ENCODE data around the gene DGKG. TPM values are rescaled to one million over a fixed set of nuclear protein-coding genes. Genes with fewer than 3 reads are reported as not detected.

DGKG gene
- total and polyA plus RNA-seq, 2 of the 8 experiments (the other 6 are each of a cell fraction or from before 2014, with no cell fraction given): 0.30 to 0.48 TPM

DNA sequence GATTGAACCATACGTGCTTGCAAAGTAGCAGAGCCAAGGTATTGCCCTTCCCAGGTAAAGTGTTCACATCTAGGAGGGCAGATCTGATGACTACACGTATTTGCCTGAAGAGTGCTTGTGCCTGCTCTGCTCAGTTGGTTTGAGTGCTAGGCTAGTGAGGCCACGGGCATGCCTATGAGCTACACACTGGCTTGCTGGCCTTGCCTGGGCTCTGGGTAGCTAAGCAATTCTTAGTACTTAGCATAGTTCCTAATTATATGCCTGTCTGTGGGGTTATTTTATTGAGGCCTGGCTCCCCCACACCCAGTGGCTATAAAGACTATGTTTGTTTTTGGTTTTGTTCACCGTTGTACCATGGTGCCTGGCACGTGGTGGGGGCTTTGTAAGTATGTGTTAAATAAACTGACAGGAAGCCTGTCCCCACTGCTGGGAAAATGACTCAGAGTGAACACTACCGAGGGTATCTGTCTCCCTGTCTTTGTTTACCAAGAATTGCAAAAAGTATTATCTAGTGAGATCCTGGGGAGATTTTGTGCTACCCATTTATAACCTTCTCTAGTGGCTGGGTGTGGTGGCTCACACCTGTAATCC lies 181.0 kb downstream of the DGKG start:
- no peak for DNase-seq (ENCODE audit: low read depth in 1 of 2, low spot score in 2 of 2)
- H3K79me1 ChIP-seq (ENCODE audit: low read depth, low read length): no peaks in the 10 kb centered on the region
- no peak for FAIRE-seq

More for the DNA sequence above, 181.0 kb downstream of the DGKG start:
- WGBS, 2 experiments (ENCODE audit: extremely low coverage in 1 of 2, insufficient coverage in 1 of 2, insufficient read length in 1 of 2, insufficient replicate concordance in 2 of 2, low coverage in 1 of 2, low lambda C conversion rate in 2 of 2, missing lambda C conversion rate in 1 of 2): 83% methylated on average over 6 of the region's 6 CpGs; no CpG with 5 or more reads in 1 of the 2 experiments
- Histone ChIP-seq H3K4me3 (ENCODE audit: extremely low read depth in 1 of 4, insufficient read depth in 2 of 4, low read depth in 3 of 4, low read length in 4 of 4) (no peak overlapping the region), H3K27me3 (replicated peaks in 1 of 4; ENCODE audit: control insufficient read depth in 3 of 4, extremely low read depth in 1 of 4, insufficient read depth in 3 of 4, low read length in 3 of 4) (no peaks in the 10 kb centered on the region; a peak in 2 of 7 replicates), H2AFZ (ENCODE audit: low read length) (no peak overlapping the region), H4K5ac (ENCODE audit: insufficient read length, low read depth, low read length) (no peak overlapping the region), H3K56ac (replicated peaks; ENCODE audit: insufficient read length, low read depth, low read length) (no peak overlapping the region), H3K4ac (replicated peaks; ENCODE audit: insufficient read length, low read depth, low read length) (no peak overlapping the region), H3K14ac (ENCODE audit: insufficient read length) (no peak overlapping the region), H3K27ac (ENCODE audit: low read depth, low read length) (no peak overlapping the region), H2BK120ac (replicated peaks; ENCODE audit: low read depth, low read length) (no peak overlapping the region), H2BK20ac (ENCODE audit: low read length) (no peak overlapping the region), H3K9me3 (ENCODE audit: insufficient read depth in 2 of 2, low read depth in 1 of 2, low read length in 1 of 2) (no peaks in the 10 kb centered on the region), H2BK15ac (ENCODE audit: low read length) (no peak overlapping the region), H3K23ac (ENCODE audit: insufficient read length) (no peak overlapping the region), H3K4me1 (replicated peaks in 1 of 4; ENCODE audit: control insufficient read depth in 3 of 4, insufficient read depth in 4 of 4, low read length in 3 of 4) (no peaks in the 10 kb centered on the region), H3K36me3 (ENCODE audit: control insufficient read depth in 2 of 4, insufficient read depth in 4 of 4, low read length in 3 of 4) (no peaks in the 10 kb centered on the region), H4K20me1 (replicated peaks in 1 of 2; ENCODE audit: control insufficient read depth in 1 of 2, insufficient read depth in 2 of 2, low read length in 2 of 2) (no peaks in the 10 kb centered on the region), H3K18ac (ENCODE audit: extremely low read depth, low read length) (no peak overlapping the region), H3K4me2 (ENCODE audit: insufficient read depth in 1 of 2, low read depth in 2 of 2, low read length in 2 of 2) (no peak overlapping the region), H2BK5ac (ENCODE audit: low read depth, low read length) (no peak overlapping the region), H2AK5ac (ENCODE audit: low read depth, low read length) (no peak overlapping the region), H4K91ac (replicated peaks; ENCODE audit: insufficient read length, low read length) (no peak overlapping the region), H3K9ac (replicated peaks in 1 of 4; ENCODE audit: extremely low read depth in 1 of 4, low read depth in 3 of 4, low read length in 3 of 4) (no peak overlapping the region), H2BK12ac (ENCODE audit: low read depth, low read length) (no peak overlapping the region), H4K8ac (ENCODE audit: extremely low read depth, insufficient read depth, low read length) (no peak overlapping the region), H3K79me2 (ENCODE audit: control insufficient read depth in 1 of 2, insufficient read depth in 2 of 2, low read length in 2 of 2) (no peaks in the 10 kb centered on the region), H3K23me2 (ENCODE audit: low read depth, low read length) (no peaks in the 10 kb centered on the region)
- ChIA-PET POLR2A (ENCODE audit: partially characterized antibody) (interaction anchor here (1.3 kb wide), 1 partner anchor 243 kb away, joined by 3 read pairs; the partner anchor contains the start of gene TRA2B), CTCF (ENCODE audit: partially characterized antibody) (interaction anchor here (0.7 to 1.1 kb wide), 2 partner anchors 199 to 755 kb away, joined by 3 read pairs; no protein-coding TSS in a partner anchor)
- no peak for TF ChIP-seq EZH2 (IDR thresholded peaks at IDR 0.05; ENCODE audit: low read depth, low read length, severe bottlenecking)
- no peak for TF ChIP-seq SP1 (IDR thresholded peaks at IDR 0.05; ENCODE audit: low read depth, low read length)
- no peak for TF ChIP-seq NRF1 (IDR thresholded peaks at IDR 0.05; ENCODE audit: low read depth, low read length)
- no peak for TF ChIP-seq POLR2AphosphoS5 (IDR thresholded peaks at IDR 0.05; ENCODE audit: low read depth, low read length)
- TF ChIP-seq CTBP2 (IDR thresholded peaks at IDR 0.05; ENCODE audit: borderline replicate concordance, insufficient read depth, insufficient read length, low read length): no peak
- no peak for TF ChIP-seq YY1 (IDR thresholded peaks at IDR 0.05; ENCODE audit: low read depth, low read length)
- TF ChIP-seq JUN (IDR thresholded peaks at IDR 0.05; ENCODE audit: low read depth, low read length): no peak
- TF ChIP-seq BACH1 (IDR thresholded peaks at IDR 0.05; ENCODE audit: low read length): no peak
- no peak for TF ChIP-seq GTF2F1 (IDR thresholded peaks at IDR 0.05; ENCODE audit: borderline replicate concordance, low read depth, low read length)
- TF ChIP-seq EGR1 (IDR thresholded peaks at IDR 0.05; ENCODE audit: borderline replicate concordance, low read depth, low read length): no peak
- no peak for TF ChIP-seq ZNF274 (IDR thresholded peaks at IDR 0.05; ENCODE audit: borderline replicate concordance, extremely low read depth, low read length)
- no peak for TF ChIP-seq SRF (IDR thresholded peaks at IDR 0.05; ENCODE audit: low read depth, low read length)
- no peak for TF ChIP-seq POLR2A (IDR thresholded peaks at IDR 0.05; ENCODE audit: control extremely low read depth in 1 of 2, low read depth in 2 of 2, low read length in 2 of 2)
